Neural progenitor cell (in vitro differentiated cells): ENCODE results near the gene FLRT2. TPM values are rescaled to one million over a fixed set of nuclear protein-coding genes. Genes with fewer than 3 reads are reported as not detected.

Source experiments
- DNase-seq: peaks from one replicate; pipeline ENCODE4 v3.0.0-alpha.2; 2016; ENCODE audit warnings: low spot score
- H2AFZ ChIP-seq: fragments of 200-600 bp; sonication (generic); replicated peaks from 2 replicates; pipeline ENCODE4 v1.6.1; 2016; ENCODE audit warnings: antibody characterized with exemption
- H3F3A ChIP-seq: fragments of 200-600 bp; sonication (generic); 2 replicates; pipeline ENCODE4 v1.6.1; 2016; ENCODE audit warnings: antibody characterized with exemption, low read depth
- H3K27ac ChIP-seq: fragments of 200-600 bp; sonication (generic); 2 replicates; pipeline ENCODE4 v1.5.1; 2016; ENCODE audit warnings: mild to moderate bottlenecking
- H3K27me3 ChIP-seq: fragments of 200-600 bp; sonication (generic); 2 replicates; pipeline ENCODE4 v1.6.1; 2016; ENCODE audit warnings: mild to moderate bottlenecking, moderate library complexity
- H3K36me3 ChIP-seq: fragments of 200-600 bp; sonication (generic); 2 replicates; pipeline ENCODE4 v1.5.1; 2016
- H3K4me1 ChIP-seq: fragments of 200-600 bp; sonication (generic); 2 replicates; pipeline ENCODE4 v1.6.1; 2016; ENCODE audit warnings: mixed run types
- H3K4me2 ChIP-seq: fragments of 200-600 bp; sonication (generic); 2 replicates; pipeline ENCODE4 v1.6.1; 2016
- H3K4me3 ChIP-seq: fragments of 200-600 bp; sonication (generic); 2 replicates; pipeline ENCODE4 v1.5.1; 2016
- H3K79me2 ChIP-seq: fragments of 200-600 bp; sonication (generic); 2 replicates; pipeline ENCODE4 v1.6.1; 2016; ENCODE audit warnings: low read depth
- H3K9ac ChIP-seq: fragments of 200-600 bp; sonication (generic); 2 replicates; pipeline ENCODE4 v1.6.1; 2016
- H3K9me3 ChIP-seq: fragments of 200-600 bp; sonication (generic); 2 replicates; pipeline ENCODE4 v1.5.1; 2016; ENCODE audit warnings: low read depth
- H4K20me1 ChIP-seq: fragments of 200-600 bp; sonication (generic); 2 replicates; pipeline ENCODE4 v1.6.1; 2016; ENCODE audit warnings: low read depth
- H3K27ac Mint-ChIP-seq: 3 replicates; pipeline ENCODE4 v1.8.0; 2021; ENCODE audit warnings: mixed read lengths
- H3K27me3 Mint-ChIP-seq: 2 replicates; pipeline ENCODE4 v1.8.0; 2022; ENCODE audit warnings: low read depth, mild to moderate bottlenecking, inconsistent platforms, moderate library complexity, mixed read lengths; ENCODE audit not compliant: insufficient read depth
- H3K36me3 Mint-ChIP-seq: 3 replicates; pipeline ENCODE4 v1.8.0; 2021; ENCODE audit warnings: mixed read lengths
- H3K4me1 Mint-ChIP-seq: 3 replicates; pipeline ENCODE4 v1.8.0; 2021; ENCODE audit warnings: mixed read lengths
- H3K4me3 Mint-ChIP-seq: 3 replicates; pipeline ENCODE4 v1.8.0; 2021; ENCODE audit warnings: mild to moderate bottlenecking, moderate library complexity, mixed read lengths
- H3K9me3 Mint-ChIP-seq: 3 replicates; pipeline ENCODE4 v1.8.0; 2020; ENCODE audit warnings: mixed read lengths
- EZH2 ChIP-seq: fragments of 200-600 bp; sonication (generic); IDR thresholded peaks from 2 replicates; pipeline ENCODE4 v1.6.1; 2017; ENCODE audit warnings: antibody characterized with exemption, mild to moderate bottlenecking, moderate library complexity
- EZH2phosphoT487 ChIP-seq: fragments of 200-600 bp; sonication (generic); IDR thresholded peaks from 2 replicates; pipeline ENCODE4 v1.6.1; 2017; ENCODE audit warnings: antibody characterized with exemption
- total RNA-seq: library from RNA; depleted of rRNA; stranded (reverse); fragments of >200 nt; gene quantifications from 2 replicates; pipeline ENCODE4 v1.2.3, GENCODE V29; 2015; ENCODE audit warnings: low replicate concordance
- TF ChIP-seq, protein P1 (sequence below): fragments of 200-600 bp; sonication (generic); IDR thresholded peaks from 2 replicates; pipeline ENCODE4 v1.5.1; 2017; ENCODE audit warnings: antibody characterized with exemption, mild to moderate bottlenecking

FLRT2 gene
- total RNA-seq, 1 donor from 2014 or later, result 8.5 TPM

DNA sequence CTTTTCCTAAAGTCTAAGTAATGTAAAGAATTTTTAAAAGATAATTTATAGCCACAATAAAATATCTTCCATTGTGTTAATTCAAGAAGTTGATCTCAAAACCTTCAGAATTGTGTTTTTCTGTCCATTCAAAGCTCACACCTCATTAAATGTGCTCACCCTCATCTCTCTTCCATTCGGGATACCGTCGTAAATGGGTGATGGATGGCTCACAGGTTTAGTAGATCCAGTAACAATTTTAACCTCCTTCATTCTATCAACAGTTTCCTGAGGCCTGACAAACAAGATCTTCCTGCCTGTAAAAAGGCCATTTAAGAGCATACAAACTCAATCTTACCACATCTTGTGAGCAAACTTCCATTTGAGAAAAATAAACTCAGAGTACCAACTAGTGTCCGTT lies 9.4 kb upstream of the FLRT2 start:
- no peaks in the 10 kb centered on the region for H3K9me3 Mint-ChIP-seq
- no peak overlapping the region for H3K9ac ChIP-seq
- H3K79me2 ChIP-seq, result no peaks in the 10 kb centered on the region
- H3K27me3 Mint-ChIP-seq, result no peaks in the 10 kb centered on the region
- H3K36me3 Mint-ChIP-seq, result no peaks in the 10 kb centered on the region
- no peaks in the 10 kb centered on the region for H3K36me3 ChIP-seq
- no peak overlapping the region for H3K27ac ChIP-seq
- peaks cover 3% of the 10 kb centered on the region for H3K4me1 ChIP-seq
- TF ChIP-seq EZH2phosphoT487 (no peak), EZH2 (no peak)
- TF ChIP-seq, protein P1, sequence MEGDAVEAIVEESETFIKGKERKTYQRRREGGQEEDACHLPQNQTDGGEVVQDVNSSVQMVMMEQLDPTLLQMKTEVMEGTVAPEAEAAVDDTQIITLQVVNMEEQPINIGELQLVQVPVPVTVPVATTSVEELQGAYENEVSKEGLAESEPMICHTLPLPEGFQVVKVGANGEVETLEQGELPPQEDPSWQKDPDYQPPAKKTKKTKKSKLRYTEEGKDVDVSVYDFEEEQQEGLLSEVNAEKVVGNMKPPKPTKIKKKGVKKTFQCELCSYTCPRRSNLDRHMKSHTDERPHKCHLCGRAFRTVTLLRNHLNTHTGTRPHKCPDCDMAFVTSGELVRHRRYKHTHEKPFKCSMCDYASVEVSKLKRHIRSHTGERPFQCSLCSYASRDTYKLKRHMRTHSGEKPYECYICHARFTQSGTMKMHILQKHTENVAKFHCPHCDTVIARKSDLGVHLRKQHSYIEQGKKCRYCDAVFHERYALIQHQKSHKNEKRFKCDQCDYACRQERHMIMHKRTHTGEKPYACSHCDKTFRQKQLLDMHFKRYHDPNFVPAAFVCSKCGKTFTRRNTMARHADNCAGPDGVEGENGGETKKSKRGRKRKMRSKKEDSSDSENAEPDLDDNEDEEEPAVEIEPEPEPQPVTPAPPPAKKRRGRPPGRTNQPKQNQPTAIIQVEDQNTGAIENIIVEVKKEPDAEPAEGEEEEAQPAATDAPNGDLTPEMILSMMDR, result no peak
- H3K27me3 ChIP-seq, result no peaks in the 10 kb centered on the region
- H3F3A ChIP-seq, result no peaks in the 10 kb centered on the region
- no peaks in the 10 kb centered on the region for H3K9me3 ChIP-seq
- H3K4me2 ChIP-seq, result no peak overlapping the region
- H4K20me1 ChIP-seq, result no peaks in the 10 kb centered on the region
- DNase-seq, result no peak
- no peak overlapping the region for H3K4me3 Mint-ChIP-seq
- H2AFZ ChIP-seq, result no peak overlapping the region
- peaks cover 9% of the 10 kb centered on the region for H3K4me1 Mint-ChIP-seq
- H3K4me3 ChIP-seq, result no peak overlapping the region
- no peak overlapping the region for H3K27ac Mint-ChIP-seq

DNA sequence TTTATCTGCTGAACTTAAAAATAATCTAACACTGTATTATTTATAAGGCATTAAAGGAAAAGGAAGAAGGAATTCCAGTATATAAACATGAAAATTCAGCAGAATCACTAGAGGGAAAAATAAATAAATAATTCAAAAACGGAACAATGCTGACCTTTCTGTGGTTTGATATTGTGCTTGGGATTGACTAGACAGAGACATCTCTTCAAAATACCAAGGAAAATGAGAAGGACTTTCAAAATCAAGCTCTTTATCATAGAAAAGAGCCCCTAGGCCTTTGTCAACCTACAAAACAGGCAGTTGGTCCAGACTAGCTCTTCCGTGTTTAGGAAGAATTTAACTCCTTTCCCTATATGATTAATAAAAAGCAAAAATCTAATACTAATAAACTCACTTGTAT lies 6.3 kb upstream of the FLRT2 start:
- no peak overlapping the region for H3K27ac Mint-ChIP-seq
- Histone ChIP-seq H3K9me3 (no peaks in the 10 kb centered on the region), H3K4me1 (peaks cover 12% of the 10 kb centered on the region), H3K4me3 (no peak overlapping the region), H4K20me1 (no peaks in the 10 kb centered on the region), H3F3A (no peaks in the 10 kb centered on the region), H3K27ac (no peak overlapping the region), H3K9ac (no peak overlapping the region), H3K79me2 (no peaks in the 10 kb centered on the region), H3K27me3 (peaks cover under 1% of the 10 kb centered on the region), H2AFZ (no peak overlapping the region), H3K4me2 (no peak overlapping the region), H3K36me3 (no peaks in the 10 kb centered on the region)
- no peaks in the 10 kb centered on the region for H3K36me3 Mint-ChIP-seq
- no peak overlapping the region for H3K4me3 Mint-ChIP-seq
- H3K9me3 Mint-ChIP-seq, result no peaks in the 10 kb centered on the region
- peaks cover 23% of the 10 kb centered on the region for H3K4me1 Mint-ChIP-seq
- H3K27me3 Mint-ChIP-seq, result no peaks in the 10 kb centered on the region
- DNase-seq, result no peak
- TF ChIP-seq, protein P1, result no peak
- TF ChIP-seq EZH2phosphoT487 (no peak), EZH2 (no peak)

DNA sequence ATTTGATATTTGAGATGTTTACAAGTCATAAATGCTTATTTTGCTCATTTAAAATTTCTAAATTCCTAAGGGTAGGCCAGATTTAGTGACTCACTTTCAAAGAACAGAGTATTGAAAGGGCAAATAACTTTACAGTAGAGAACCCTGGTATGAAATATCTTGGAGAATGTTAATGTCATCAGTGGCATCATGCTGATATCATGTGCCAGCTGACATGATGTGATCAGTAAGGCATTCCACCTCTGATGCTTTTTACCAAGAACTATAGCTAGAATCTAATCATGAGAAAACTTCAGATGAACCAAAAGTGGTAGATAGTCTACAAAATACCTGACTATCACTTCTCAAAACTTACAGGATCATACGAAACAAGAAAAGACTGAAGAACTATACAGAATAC lies 2.9 kb upstream of the FLRT2 start:
- Histone ChIP-seq H3K36me3 (no peaks in the 10 kb centered on the region), H3K79me2 (no peaks in the 10 kb centered on the region), H3K27ac (no peak overlapping the region), H3K4me3 (no peak overlapping the region), H3K4me1 (peaks cover 20% of the 10 kb centered on the region), H3K9me3 (no peaks in the 10 kb centered on the region), H3K27me3 (peaks cover 34% of the 10 kb centered on the region), H3K9ac (no peak overlapping the region), H3K4me2 (no peak overlapping the region), H4K20me1 (peaks cover 3% of the 10 kb centered on the region), H2AFZ (no peak overlapping the region), H3F3A (no peaks in the 10 kb centered on the region)
- Mint-ChIP-seq H3K36me3 (no peaks in the 10 kb centered on the region), H3K27ac (no peak overlapping the region), H3K9me3 (no peaks in the 10 kb centered on the region), H3K4me1 (peaks cover 30% of the 10 kb centered on the region), H3K4me3 (no peak overlapping the region), H3K27me3 (peaks cover 21% of the 10 kb centered on the region)
- TF ChIP-seq, protein P1, result no peak
- TF ChIP-seq EZH2 (no peak), EZH2phosphoT487 (no peak)
- no peak for DNase-seq
